ENCODE measurements around the gene TCFL5.

GRCh38 chr20:62910217-62910766 is 48.7 kb upstream of the TCFL5 start:
- TF ChIP-seq CTCF (IDR thresholded peaks at IDR 0.05; ENCODE audit: low read depth, low read length) (no peak), POLR2A (IDR thresholded peaks at IDR 0.05; ENCODE audit: extremely low read depth, insufficient read length) (no peak)
